Activated T-cell treated with anti-CD3 and anti-CD28 coated beads, Interleukin-2, amount 50 U/mL, for 72 hours (primary cell): Measurements from ENCODE around the gene TMPRSS11D. TPM values are rescaled to one million over a fixed set of nuclear protein-coding genes. Genes with fewer than 3 reads are reported as not detected.

Experiments used
- ATAC-seq, 2 donors: fragments of 150-1000 bp; cut with Tn5 transposase; replicated peaks in 1 of 2; 2 replicates each; pipeline ENCODE4 v1.10.0; 2021; ENCODE audit warnings: moderate library complexity in 2 of 2, mild to moderate bottlenecking in 1 of 2
- DNase-seq, 2 donors: peaks; one replicate each; pipeline ENCODE4 v3.0.0; 2021 to 2022; ENCODE audit warnings: mixed read lengths in 1 of 2
- H3K27ac Mint-ChIP-seq: one replicate; pipeline ENCODE4 v1.8.0; 2022; ENCODE audit warnings: mild to moderate bottlenecking, moderate library complexity, mixed read lengths
- H3K27me3 Mint-ChIP-seq: one replicate; pipeline ENCODE4 v1.8.0; 2022; ENCODE audit warnings: low read depth, mixed read lengths
- H3K36me3 Mint-ChIP-seq, 2 donors: one replicate each; pipeline ENCODE4 v1.8.0; 2022; ENCODE audit warnings: mixed read lengths in 2 of 2, mild to moderate bottlenecking in 1 of 2; ENCODE audit not compliant: insufficient read depth in 2 of 2
- H3K4me1 Mint-ChIP-seq: one replicate; pipeline ENCODE4 v1.8.0; 2022; ENCODE audit warnings: low read depth, mixed read lengths
- H3K4me3 Mint-ChIP-seq, 2 donors: one replicate each; pipeline ENCODE4 v1.8.0; 2022; ENCODE audit warnings: mild to moderate bottlenecking in 2 of 2, mixed read lengths in 2 of 2, moderate library complexity in 2 of 2
- H3K9me3 Mint-ChIP-seq, 2 donors: one replicate each; pipeline ENCODE4 v1.8.0; 2022; ENCODE audit warnings: mixed read lengths in 2 of 2
- total RNA-seq, 2 donors: library from RNA; stranded (reverse); gene quantifications; one replicate each; pipeline ENCODE4 v1.2.3, GENCODE V29; 2022

TMPRSS11D gene, protein sequence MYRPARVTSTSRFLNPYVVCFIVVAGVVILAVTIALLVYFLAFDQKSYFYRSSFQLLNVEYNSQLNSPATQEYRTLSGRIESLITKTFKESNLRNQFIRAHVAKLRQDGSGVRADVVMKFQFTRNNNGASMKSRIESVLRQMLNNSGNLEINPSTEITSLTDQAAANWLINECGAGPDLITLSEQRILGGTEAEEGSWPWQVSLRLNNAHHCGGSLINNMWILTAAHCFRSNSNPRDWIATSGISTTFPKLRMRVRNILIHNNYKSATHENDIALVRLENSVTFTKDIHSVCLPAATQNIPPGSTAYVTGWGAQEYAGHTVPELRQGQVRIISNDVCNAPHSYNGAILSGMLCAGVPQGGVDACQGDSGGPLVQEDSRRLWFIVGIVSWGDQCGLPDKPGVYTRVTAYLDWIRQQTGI
- not detected for total RNA-seq

DNA sequence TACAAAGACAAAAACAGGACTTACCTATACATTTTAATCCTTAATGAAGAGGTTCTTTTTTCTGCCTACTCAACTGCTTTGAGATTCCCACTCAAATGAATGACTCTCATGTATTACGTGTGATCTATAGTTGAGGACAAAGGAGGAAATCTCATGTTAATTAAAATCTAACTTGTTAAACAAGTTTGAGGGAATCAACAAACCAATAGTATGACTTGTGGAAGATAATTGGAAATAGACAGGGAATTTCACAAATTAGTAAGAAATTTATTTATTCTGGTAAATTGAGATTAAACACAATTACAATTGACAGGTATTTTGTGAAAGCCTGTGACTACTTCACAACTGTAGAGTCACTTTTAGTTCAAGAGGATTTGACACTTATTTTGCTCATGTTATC, at the start of gene TMPRSS11D:
Gene TMPRSS11D (minus strand): TSS at position 101 of the 400 bp plus-strand sequence. CDS start 69 bp downstream, at position 32.
- Mint-ChIP-seq H3K4me1 (no peaks in the 10 kb centered on the region), H3K27me3 (peaks cover 5% of the 10 kb centered on the region), H3K9me3 (no peaks in the 10 kb centered on the region), H3K27ac (no peak within 1 kb of the TSS), H3K4me3 (no peak within 1 kb of the TSS), H3K36me3 (peaks cover 0 to 2% of the 10 kb centered on the region in 2 donors)
- ATAC-seq (no peak), DNase-seq (no peak)

DNA sequence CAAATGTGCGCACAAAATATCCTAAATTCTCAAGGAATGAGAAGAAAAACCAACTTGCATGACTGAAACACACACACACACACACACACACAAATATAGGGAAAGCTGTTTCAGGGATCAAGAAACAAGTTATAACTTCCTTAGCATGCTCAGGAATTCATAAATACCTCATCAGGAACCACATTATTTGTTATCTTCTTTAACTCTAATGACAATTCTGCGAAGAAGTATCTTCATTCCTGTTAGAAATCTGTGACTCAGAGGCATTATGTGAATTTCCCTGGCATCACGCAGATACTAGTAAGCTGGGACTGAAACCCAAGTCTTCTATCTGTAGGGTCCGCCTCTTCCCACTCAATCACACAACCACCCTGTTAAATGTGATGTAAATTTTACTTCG, 49.2 kb upstream of the TMPRSS11D start:
- Mint-ChIP-seq H3K4me1 (no peaks in the 10 kb centered on the region), H3K9me3 (peaks cover 0 to under 1% of the 10 kb centered on the region in 2 donors)

GRCh38 chr4:67931256-67931655, 47.5 kb upstream of the TMPRSS11D start:
- H3K27ac Mint-ChIP-seq, result no peak overlapping the region
- H3K4me3 Mint-ChIP-seq, result no peak overlapping the region
- H3K4me1 Mint-ChIP-seq, result no peaks in the 10 kb centered on the region
- DNase-seq (no peak), ATAC-seq (no peak)
- no peaks in the 10 kb centered on the region for H3K36me3 Mint-ChIP-seq
- no peaks in the 10 kb centered on the region for H3K9me3 Mint-ChIP-seq
- H3K27me3 Mint-ChIP-seq, result no peaks in the 10 kb centered on the region

More for the DNA sequence above, 49.2 kb upstream of the TMPRSS11D start:
- H3K36me3 Mint-ChIP-seq, result no peaks in the 10 kb centered on the region
- H3K27me3 Mint-ChIP-seq, result peaks cover under 1% of the 10 kb centered on the region
- no peak overlapping the region for H3K27ac Mint-ChIP-seq
- no peak overlapping the region for H3K4me3 Mint-ChIP-seq
- ATAC-seq, result no peak
- no peak for DNase-seq

- no peak overlapping the region for H3K4me3 Mint-ChIP-seq
- ATAC-seq (no peak), DNase-seq (no peak)
- no peaks in the 10 kb centered on the region for H3K9me3 Mint-ChIP-seq
- H3K36me3 Mint-ChIP-seq, result no peaks in the 10 kb centered on the region
- H3K27ac Mint-ChIP-seq, result no peak overlapping the region
- H3K27me3 Mint-ChIP-seq, result no peaks in the 10 kb centered on the region
- H3K4me1 Mint-ChIP-seq, result no peaks in the 10 kb centered on the region
These were observed 45.6 kb upstream of the TMPRSS11D start for GRCh38 chr4:67929426-67929825.

DNA sequence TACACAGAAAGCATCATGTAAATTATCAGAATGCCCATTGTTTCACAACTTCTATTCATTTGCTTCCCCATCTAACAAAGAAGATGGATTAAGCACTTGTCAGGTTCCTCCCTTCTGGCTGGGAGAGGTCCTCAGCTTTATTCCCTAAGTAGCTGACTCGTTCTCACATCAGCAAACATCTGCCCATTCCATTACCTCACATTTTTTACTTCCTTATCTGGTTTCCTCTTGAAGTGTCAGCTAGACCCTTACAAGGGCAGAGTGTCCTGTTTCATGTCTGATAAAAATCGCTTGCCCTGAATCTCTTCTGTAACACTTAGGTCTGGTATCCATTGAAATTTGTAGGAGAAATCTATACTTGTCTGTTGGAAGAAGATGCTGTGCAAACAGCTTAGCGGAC, 44.7 kb upstream of the TMPRSS11D start:
- Mint-ChIP-seq H3K9me3 (peaks cover 0 to 1% of the 10 kb centered on the region in 2 donors), H3K4me3 (no peak overlapping the region), H3K36me3 (no peaks in the 10 kb centered on the region), H3K27me3 (no peaks in the 10 kb centered on the region), H3K27ac (no peak overlapping the region), H3K4me1 (no peaks in the 10 kb centered on the region)
- DNase-seq (no peak), ATAC-seq (no peak)

DNA sequence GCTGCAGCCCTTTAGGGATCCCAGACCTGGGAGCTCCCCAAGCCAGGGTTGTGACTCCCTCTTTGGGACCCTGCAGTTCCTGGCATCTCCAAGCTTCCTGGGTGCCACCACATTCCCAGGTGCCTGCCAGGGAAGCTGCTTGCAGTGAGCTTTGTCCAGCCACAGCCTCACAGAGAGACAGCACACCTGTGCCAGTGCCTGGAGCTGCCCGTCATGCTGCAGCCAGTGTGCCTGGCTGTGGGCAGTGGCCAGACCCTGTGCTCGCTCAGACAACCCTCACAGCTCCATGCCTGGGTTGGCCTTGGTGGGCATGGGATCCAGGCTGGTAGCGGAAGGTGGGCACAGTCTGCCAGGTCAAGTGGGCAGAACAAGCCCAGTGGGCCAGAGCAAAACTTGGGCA, 43.4 kb upstream of the TMPRSS11D start:
- Mint-ChIP-seq H3K36me3 (no peaks in the 10 kb centered on the region), H3K9me3 (peaks cover 0 to 1% of the 10 kb centered on the region in 2 donors), H3K4me1 (no peaks in the 10 kb centered on the region), H3K4me3 (no peak overlapping the region), H3K27ac (no peak overlapping the region), H3K27me3 (no peaks in the 10 kb centered on the region)
- no peak for DNase-seq
- no peak for ATAC-seq

DNA sequence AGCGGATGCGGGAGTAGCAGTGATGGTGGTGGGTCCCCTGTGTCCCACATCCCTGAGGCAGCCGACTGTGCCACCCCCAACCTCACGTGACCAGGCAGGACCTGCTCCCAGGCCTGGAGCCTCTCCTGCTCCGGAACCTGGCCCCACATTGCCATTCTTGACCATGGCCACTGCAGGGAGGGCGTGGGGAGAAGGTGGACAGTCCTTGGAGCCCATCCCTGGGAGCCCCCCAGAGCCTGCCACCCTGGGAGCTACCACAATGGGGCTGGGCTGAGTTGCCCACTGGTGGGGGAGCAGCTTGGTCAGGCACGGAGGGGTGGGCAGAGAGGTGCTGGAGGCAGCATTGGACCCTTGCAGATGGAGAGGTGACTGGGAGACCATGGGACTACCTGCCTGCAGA, 42.7 kb upstream of the TMPRSS11D start:
- Mint-ChIP-seq H3K9me3 (peaks cover 0 to 1% of the 10 kb centered on the region in 2 donors), H3K27ac (no peak overlapping the region), H3K36me3 (no peaks in the 10 kb centered on the region), H3K27me3 (no peaks in the 10 kb centered on the region), H3K4me1 (no peaks in the 10 kb centered on the region), H3K4me3 (no peak overlapping the region)
- ATAC-seq, result no peak
- no peak for DNase-seq

DNA sequence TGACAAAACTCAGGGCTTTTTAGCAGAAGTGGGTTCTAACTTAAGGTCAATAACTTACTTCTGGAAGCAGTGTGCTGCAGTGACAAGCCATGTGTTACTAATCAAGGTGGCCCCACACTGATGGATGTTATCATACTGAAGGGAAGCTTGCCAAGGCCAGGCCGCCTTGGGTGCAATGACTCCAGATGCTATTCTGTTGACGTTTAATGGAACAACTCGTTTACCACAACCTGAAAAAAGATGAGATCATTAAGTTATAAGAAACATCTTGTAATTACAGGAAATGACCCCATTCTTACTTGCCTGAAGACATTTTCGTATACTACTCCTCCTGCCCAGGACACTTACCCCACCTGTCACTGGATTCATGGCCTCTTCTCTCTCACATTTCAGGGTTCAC, 38.9 kb upstream of the TMPRSS11D start:
- no peaks in the 10 kb centered on the region for H3K27me3 Mint-ChIP-seq
- H3K4me3 Mint-ChIP-seq, result no peak overlapping the region
- DNase-seq (no peak), ATAC-seq (no peak)
- H3K4me1 Mint-ChIP-seq, result no peaks in the 10 kb centered on the region
- no peaks in the 10 kb centered on the region for H3K36me3 Mint-ChIP-seq
- no peak overlapping the region for H3K27ac Mint-ChIP-seq
- peaks cover 0 to 1% of the 10 kb centered on the region in 2 donors for H3K9me3 Mint-ChIP-seq

GRCh38 chr4:67918428-67918827, 34.6 kb upstream of the TMPRSS11D start:
- Mint-ChIP-seq H3K9me3 (no peaks in the 10 kb centered on the region), H3K27ac (no peak overlapping the region), H3K4me3 (no peak overlapping the region), H3K27me3 (no peaks in the 10 kb centered on the region), H3K36me3 (no peaks in the 10 kb centered on the region), H3K4me1 (no peaks in the 10 kb centered on the region)
- no peak for DNase-seq
- no peak for ATAC-seq

GRCh38 chr4:67915400-67915966, 31.7 kb upstream of the TMPRSS11D start:
- Mint-ChIP-seq H3K4me1 (no peaks in the 10 kb centered on the region), H3K27ac (no peak overlapping the region), H3K9me3 (no peaks in the 10 kb centered on the region), H3K27me3 (peaks cover 17% of the 10 kb centered on the region), H3K4me3 (no peak overlapping the region), H3K36me3 (no peaks in the 10 kb centered on the region)
- ATAC-seq, result no peak
- no peak for DNase-seq

DNA sequence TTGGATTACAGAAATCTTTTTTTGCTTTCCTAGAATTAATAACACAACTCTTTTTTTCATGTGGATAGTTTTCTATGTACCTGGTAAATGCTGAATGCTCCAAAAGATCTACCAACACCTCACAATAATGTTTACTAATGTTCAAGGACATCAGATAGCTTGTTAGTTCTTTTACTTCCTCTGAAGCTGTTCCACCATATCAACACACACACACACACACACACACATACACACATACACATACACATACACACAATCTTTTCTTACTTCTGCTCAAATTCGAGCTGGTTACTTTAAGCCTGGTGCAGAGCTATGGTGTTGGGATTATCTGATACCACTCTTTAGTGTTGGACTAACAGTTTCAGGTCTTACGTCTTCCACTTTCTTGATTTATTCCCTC, 28.3 kb upstream of the TMPRSS11D start:
- Mint-ChIP-seq H3K4me1 (no peaks in the 10 kb centered on the region), H3K9me3 (no peaks in the 10 kb centered on the region), H3K27me3 (peaks cover 17% of the 10 kb centered on the region), H3K36me3 (no peaks in the 10 kb centered on the region), H3K4me3 (no peak overlapping the region), H3K27ac (no peak overlapping the region)
- ATAC-seq, result no peak
- no peak for DNase-seq

DNA sequence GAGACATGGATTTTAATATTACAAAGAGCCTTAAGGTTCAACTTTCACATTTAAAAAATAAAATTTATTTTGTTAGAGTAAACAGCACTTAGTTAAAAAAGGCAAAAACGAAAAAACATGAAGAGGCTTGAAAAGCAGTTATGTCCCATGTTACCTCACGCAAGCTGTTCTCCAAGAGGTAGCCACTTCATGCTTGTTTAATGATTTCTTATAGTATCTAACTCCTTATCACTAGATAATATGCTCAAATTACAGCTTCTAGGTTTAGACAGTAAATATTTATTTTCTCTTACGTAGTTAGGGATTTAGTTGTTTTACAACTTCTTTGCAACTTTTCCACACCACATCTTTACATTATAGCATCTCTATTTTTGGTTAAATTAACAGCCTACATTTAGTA, 27.8 kb upstream of the TMPRSS11D start:
- no peak overlapping the region for H3K4me3 Mint-ChIP-seq
- H3K36me3 Mint-ChIP-seq, result no peaks in the 10 kb centered on the region
- DNase-seq (no peak), ATAC-seq (no peak)
- no peak overlapping the region for H3K27ac Mint-ChIP-seq
- no peaks in the 10 kb centered on the region for H3K4me1 Mint-ChIP-seq
- peaks cover 17% of the 10 kb centered on the region for H3K27me3 Mint-ChIP-seq
- no peaks in the 10 kb centered on the region for H3K9me3 Mint-ChIP-seq

DNA sequence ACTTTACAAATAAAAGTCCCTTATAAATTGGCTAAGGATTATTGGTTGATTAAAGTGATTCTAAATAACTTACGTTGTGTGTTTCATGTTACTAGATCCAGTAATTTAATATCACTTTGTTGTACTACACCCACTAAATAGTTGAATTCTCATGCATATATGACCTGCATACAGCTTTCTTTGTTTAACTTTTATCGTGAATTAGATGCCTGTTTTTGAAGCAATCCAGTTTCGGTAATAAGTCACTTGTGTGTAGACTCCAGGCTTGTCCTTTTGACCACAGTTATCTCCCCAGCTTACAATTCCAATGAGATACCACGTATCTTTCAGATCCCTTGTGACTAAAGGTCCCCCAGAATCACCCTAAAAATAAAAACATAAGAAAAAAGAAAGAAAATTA, 27.3 kb upstream of the TMPRSS11D start:
- no peak for DNase-seq
- no peak for ATAC-seq
- Mint-ChIP-seq H3K9me3 (no peaks in the 10 kb centered on the region), H3K27ac (no peak overlapping the region), H3K36me3 (no peaks in the 10 kb centered on the region), H3K27me3 (peaks cover 17% of the 10 kb centered on the region), H3K4me1 (no peaks in the 10 kb centered on the region), H3K4me3 (no peak overlapping the region)

DNA sequence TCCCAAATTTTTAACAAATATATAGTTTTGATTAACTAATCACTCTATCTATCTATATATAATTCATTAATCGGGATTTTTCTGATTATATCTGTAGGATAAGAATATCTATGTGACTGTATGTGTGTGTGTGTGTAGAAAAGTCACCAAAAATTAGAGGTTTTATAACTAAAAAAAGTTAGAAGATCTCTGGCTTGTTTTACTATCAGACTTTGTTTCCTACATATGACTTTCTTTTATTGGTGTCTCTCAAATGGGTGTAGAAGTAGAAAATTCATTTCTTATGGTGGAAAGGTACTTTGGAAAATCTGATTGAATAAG, 26.7 kb upstream of the TMPRSS11D start:
- Mint-ChIP-seq H3K4me3 (no peak overlapping the region), H3K9me3 (no peaks in the 10 kb centered on the region), H3K4me1 (no peaks in the 10 kb centered on the region), H3K27ac (no peak overlapping the region), H3K36me3 (no peaks in the 10 kb centered on the region), H3K27me3 (peaks cover 17% of the 10 kb centered on the region)
- no peak for DNase-seq
- no peak for ATAC-seq
